GM19452 (cell line): ENCODE measurements around the gene LILRA5.
"Not testable (repeated sequence)": the region's sequence is repeated elsewhere in the genome, so short reads cannot be mapped to it uniquely, and the experiment has no call there.

ENCODE experiments used
- ATAC-seq: cut with Tn5 transposase; IDR thresholded peaks from one replicate; pipeline ENCODE4 v1.9.1; 2021; ENCODE audit not compliant: unreplicated experiment

Gene LILRA5

GRCh38 chr19:54335164-54335563 is 22.2 kb upstream of the LILRA5 start:
- no peak for ATAC-seq

GRCh38 chr19:54333586-54334298 is 20.8 kb upstream of the LILRA5 start:
- ATAC-seq, result no peak

- no peak for ATAC-seq
Measured at GRCh38 chr19:54332149-54332548, 19.2 kb upstream of the LILRA5 start.

- ATAC-seq, result no peak
Measured at GRCh38 chr19:54331626-54332025, 18.7 kb upstream of the LILRA5 start.

- no peak for ATAC-seq
Measured at GRCh38 chr19:54329476-54330165, 16.7 kb upstream of the LILRA5 start.

GRCh38 chr19:54328781-54329180 is 15.8 kb upstream of the LILRA5 start:
- ATAC-seq, result not testable (repeated sequence)

- no peak for ATAC-seq
Measured at GRCh38 chr19:54325631-54326030, 12.7 kb upstream of the LILRA5 start.

- no peak for ATAC-seq
Measured at GRCh38 chr19:54325194-54325621, 12.2 kb upstream of the LILRA5 start.

- ATAC-seq, result no peak
Measured at GRCh38 chr19:54324071-54324470, 11.1 kb upstream of the LILRA5 start.

- ATAC-seq, result not testable (repeated sequence)
Measured at GRCh38 chr19:54322934-54323333, 10.0 kb upstream of the LILRA5 start.

- ATAC-seq, result not testable (repeated sequence)
Measured at GRCh38 chr19:54322295-54322694, 9.3 kb upstream of the LILRA5 start.

- no peak for ATAC-seq
Measured at GRCh38 chr19:54319892-54320670, 7.1 kb upstream of the LILRA5 start.

GRCh38 chr19:54319049-54319448 is 6.1 kb upstream of the LILRA5 start:
- ATAC-seq, result no peak

- ATAC-seq, result no peak
Measured at GRCh38 chr19:54317965-54318240, 4.9 kb upstream of the LILRA5 start.

- no peak for ATAC-seq
Measured at GRCh38 chr19:54317108-54317964, 4.4 kb upstream of the LILRA5 start.

- ATAC-seq, result no peak
Measured at GRCh38 chr19:54316746-54317107, 3.8 kb upstream of the LILRA5 start.

GRCh38 chr19:54315956-54316355 is 3.0 kb upstream of the LILRA5 start:
- no peak for ATAC-seq

- ATAC-seq, result no peak
Measured at GRCh38 chr19:54312011-54312410, 955 bp downstream of the LILRA5 start.

GRCh38 chr19:54311486-54311885 is 1.5 kb downstream of the LILRA5 start:
- ATAC-seq, result no peak

- no peak for ATAC-seq
Measured at GRCh38 chr19:54310543-54310942, 2.4 kb downstream of the LILRA5 start.

GRCh38 chr19:54309811-54310210 is 3.2 kb downstream of the LILRA5 start:
- no peak for ATAC-seq
